A673 (cell line): ENCODE measurements around the gene CNNM4. TPM values are rescaled to one million over a fixed set of nuclear protein-coding genes. Genes with fewer than 3 reads are reported as not detected.

Experiments used
- BruUV-seq: library from RNA; stranded (reverse); fragments of 400-500 nt; replicated peaks from 2 replicates; lab custom pipeline; 2021; lab: Mats Ljungman, UMichigan
- CTCF ChIA-PET: fragments of 300-600 bp; sonication (Branson Sonifier 250); formaldehyde crosslinking; loops from one replicate; lab custom pipeline; 2022; ENCODE audit warnings: antibody characterized with exemption; lab: Charles Lee
- POLR2A ChIA-PET: fragments of 300-600 bp; sonication (Branson Sonifier 250); formaldehyde crosslinking; loops from one replicate; lab custom pipeline; 2022; ENCODE audit warnings: antibody characterized with exemption; ENCODE audit not compliant: low non-redundant PET; lab: Charles Lee
- DNase-seq: peaks from one replicate; pipeline ENCODE4 v3.0.0-alpha.2; 2015; ENCODE audit warnings: low spot score
- H3K27ac ChIP-seq: fragments of 200-600 bp; sonication (generic); 2 replicates; pipeline ENCODE4 v1.5.1; 2016; ENCODE audit warnings: mixed run types, low read depth, mild to moderate bottlenecking, mixed read lengths, antibody characterized with exemption, low read length; ENCODE audit not compliant: poor library complexity, severe bottlenecking
- H3K27me3 ChIP-seq: fragments of 200-600 bp; sonication (generic); replicated peaks from 2 replicates; pipeline ENCODE4 v1.6.1; 2017; ENCODE audit warnings: mixed run types, low read depth, mild to moderate bottlenecking, mixed read lengths, antibody characterized with exemption, low read length; ENCODE audit not compliant: insufficient read depth, poor library complexity
- H3K36me3 ChIP-seq: fragments of 200-600 bp; sonication (generic); 2 replicates; pipeline ENCODE4 v1.6.1; 2016; ENCODE audit warnings: mixed run types, mild to moderate bottlenecking, mixed read lengths, antibody characterized with exemption, low read length; ENCODE audit not compliant: insufficient read depth, poor library complexity, severe bottlenecking
- H3K4me1 ChIP-seq: fragments of 200-600 bp; sonication (generic); 2 replicates; pipeline ENCODE4 v1.6.1; 2017; ENCODE audit warnings: mixed run types, mild to moderate bottlenecking, mixed read lengths, antibody characterized with exemption, low read length; ENCODE audit not compliant: insufficient read depth, poor library complexity, severe bottlenecking
- H3K4me3 ChIP-seq: fragments of 200-600 bp; sonication (generic); 2 replicates; pipeline ENCODE4 v1.5.1; 2016; ENCODE audit warnings: low read depth, mixed run types, mild to moderate bottlenecking, mixed read lengths, low read length; ENCODE audit not compliant: poor library complexity, severe bottlenecking
- H3K9me3 ChIP-seq: fragments of 200-600 bp; sonication (generic); 2 replicates; pipeline ENCODE4 v1.6.1; 2016; ENCODE audit warnings: mixed run types, low read depth, mild to moderate bottlenecking, mixed read lengths, antibody characterized with exemption, low read length; ENCODE audit not compliant: poor library complexity, severe bottlenecking
- EZH2 ChIP-seq: fragments of 200-600 bp; sonication (generic); IDR thresholded peaks from 2 replicates; pipeline ENCODE4 v1.6.1; 2017; ENCODE audit warnings: borderline replicate concordance, low read depth, mild to moderate bottlenecking, mixed read lengths, antibody characterized with exemption, low read length; ENCODE audit not compliant: poor library complexity, severe bottlenecking
- intact Hi-C: fragments of 100-400 bp; cut with micrococcal nuclease; formaldehyde crosslinking; loops from one replicate; pipeline ENCODE4 v1.10.0; 2022; ENCODE audit not compliant: unreplicated experiment
- total RNA-seq: library from RNA; stranded (reverse); gene quantifications from 2 replicates; pipeline ENCODE4 v1.2.3, GENCODE V29; 2021
- TF ChIP-seq, protein P1 (sequence below): fragments of 300-800, 200-600 bp; sonication (generic); conservative IDR thresholded peaks from 2 replicates; pipeline ENCODE4 v1.5.1; 2017; ENCODE audit warnings: low read depth, mild to moderate bottlenecking, antibody characterized with exemption, low read length, moderate library complexity, mixed read lengths

Gene CNNM4
- total RNA-seq, 1 experiment from 2014 or later, result 16.3 TPM

DNA sequence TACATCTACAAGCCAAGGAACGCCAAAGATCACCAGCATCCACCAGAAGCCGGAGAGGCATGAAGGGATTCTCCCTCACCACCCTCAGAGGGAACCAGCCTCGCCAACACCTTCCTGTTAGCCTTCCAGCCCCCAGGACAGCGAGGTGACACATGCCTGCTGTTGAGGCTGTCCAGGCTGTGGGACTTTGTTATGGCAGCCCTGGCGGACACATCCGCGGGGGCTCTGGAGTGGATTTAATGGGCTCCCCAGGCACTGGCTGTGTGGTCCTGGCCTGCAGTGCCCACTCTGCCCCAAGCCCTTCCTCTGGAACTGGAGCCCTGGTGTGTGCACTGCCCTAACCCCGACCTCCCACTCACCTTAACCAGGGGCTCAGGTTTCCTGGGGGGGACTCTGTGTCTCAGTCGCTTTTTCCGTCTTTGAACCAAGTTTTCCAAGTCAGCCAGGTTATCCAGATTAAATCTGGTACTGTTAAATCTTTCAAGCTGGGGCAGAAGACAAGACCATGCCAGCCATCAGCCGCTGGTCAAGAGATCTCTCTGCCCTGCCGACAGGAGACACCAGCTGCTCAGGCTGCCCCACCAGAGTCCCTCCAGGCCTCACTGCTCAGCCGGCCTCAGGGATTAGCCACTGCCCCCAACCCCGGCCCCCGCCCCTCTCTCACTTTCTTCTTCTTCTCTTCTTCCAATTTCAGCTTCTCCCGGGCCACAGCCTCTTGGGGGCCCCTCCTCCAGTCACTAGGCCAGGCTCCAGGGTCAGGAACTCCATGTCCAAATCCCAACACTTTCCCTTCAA is 81.2 kb downstream of the CNNM4 start:
- TF ChIP-seq, protein P1, sequence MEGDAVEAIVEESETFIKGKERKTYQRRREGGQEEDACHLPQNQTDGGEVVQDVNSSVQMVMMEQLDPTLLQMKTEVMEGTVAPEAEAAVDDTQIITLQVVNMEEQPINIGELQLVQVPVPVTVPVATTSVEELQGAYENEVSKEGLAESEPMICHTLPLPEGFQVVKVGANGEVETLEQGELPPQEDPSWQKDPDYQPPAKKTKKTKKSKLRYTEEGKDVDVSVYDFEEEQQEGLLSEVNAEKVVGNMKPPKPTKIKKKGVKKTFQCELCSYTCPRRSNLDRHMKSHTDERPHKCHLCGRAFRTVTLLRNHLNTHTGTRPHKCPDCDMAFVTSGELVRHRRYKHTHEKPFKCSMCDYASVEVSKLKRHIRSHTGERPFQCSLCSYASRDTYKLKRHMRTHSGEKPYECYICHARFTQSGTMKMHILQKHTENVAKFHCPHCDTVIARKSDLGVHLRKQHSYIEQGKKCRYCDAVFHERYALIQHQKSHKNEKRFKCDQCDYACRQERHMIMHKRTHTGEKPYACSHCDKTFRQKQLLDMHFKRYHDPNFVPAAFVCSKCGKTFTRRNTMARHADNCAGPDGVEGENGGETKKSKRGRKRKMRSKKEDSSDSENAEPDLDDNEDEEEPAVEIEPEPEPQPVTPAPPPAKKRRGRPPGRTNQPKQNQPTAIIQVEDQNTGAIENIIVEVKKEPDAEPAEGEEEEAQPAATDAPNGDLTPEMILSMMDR, result no peak
- TF ChIP-seq EZH2, result no peak
- DNase-seq, result no peak
- Histone ChIP-seq H3K4me3 (no peak overlapping the region), H3K27me3 (no peaks in the 10 kb centered on the region), H3K9me3 (no peaks in the 10 kb centered on the region), H3K4me1 (no peaks in the 10 kb centered on the region), H3K36me3 (no peaks in the 10 kb centered on the region), H3K27ac (no peak overlapping the region)
- ChIA-PET POLR2A (no interaction called here), CTCF (no interaction called here)
- no TSS peak for BruUV-seq
- intact Hi-C loops, result no loop called here

DNA sequence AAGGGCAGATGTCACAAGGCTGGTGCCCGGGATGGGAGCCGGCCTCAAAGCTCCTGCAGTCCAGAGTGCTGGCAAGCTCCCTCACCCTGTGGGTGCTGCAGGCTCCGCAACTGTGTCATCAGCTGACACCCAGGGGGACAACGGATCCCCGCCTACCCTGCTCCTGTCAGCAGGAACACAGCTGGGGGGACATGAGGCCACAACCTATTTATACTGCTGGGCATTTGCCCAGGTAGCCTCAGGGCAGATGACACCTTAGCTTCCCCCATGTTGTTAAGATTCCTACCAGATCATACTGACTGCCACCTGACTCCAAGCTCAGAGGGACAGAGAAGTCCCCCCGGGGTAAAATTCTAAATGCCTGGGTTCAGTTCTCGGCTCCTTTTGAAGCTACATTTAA is 81.9 kb downstream of the CNNM4 start:
- no peaks in the 10 kb centered on the region for H3K4me1 ChIP-seq
- H3K4me3 ChIP-seq, result no peak overlapping the region
- no TSS peak for BruUV-seq
- intact Hi-C loops, result no loop called here
- no peak for TF ChIP-seq EZH2
- TF ChIP-seq, protein P1, result no peak
- CTCF ChIA-PET, result no interaction called here
- peaks cover 4% of the 10 kb centered on the region for H3K36me3 ChIP-seq
- no peak overlapping the region for H3K27ac ChIP-seq
- no peaks in the 10 kb centered on the region for H3K27me3 ChIP-seq
- DNase-seq, result no peak
- no peaks in the 10 kb centered on the region for H3K9me3 ChIP-seq
- POLR2A ChIA-PET, result no interaction called here

DNA sequence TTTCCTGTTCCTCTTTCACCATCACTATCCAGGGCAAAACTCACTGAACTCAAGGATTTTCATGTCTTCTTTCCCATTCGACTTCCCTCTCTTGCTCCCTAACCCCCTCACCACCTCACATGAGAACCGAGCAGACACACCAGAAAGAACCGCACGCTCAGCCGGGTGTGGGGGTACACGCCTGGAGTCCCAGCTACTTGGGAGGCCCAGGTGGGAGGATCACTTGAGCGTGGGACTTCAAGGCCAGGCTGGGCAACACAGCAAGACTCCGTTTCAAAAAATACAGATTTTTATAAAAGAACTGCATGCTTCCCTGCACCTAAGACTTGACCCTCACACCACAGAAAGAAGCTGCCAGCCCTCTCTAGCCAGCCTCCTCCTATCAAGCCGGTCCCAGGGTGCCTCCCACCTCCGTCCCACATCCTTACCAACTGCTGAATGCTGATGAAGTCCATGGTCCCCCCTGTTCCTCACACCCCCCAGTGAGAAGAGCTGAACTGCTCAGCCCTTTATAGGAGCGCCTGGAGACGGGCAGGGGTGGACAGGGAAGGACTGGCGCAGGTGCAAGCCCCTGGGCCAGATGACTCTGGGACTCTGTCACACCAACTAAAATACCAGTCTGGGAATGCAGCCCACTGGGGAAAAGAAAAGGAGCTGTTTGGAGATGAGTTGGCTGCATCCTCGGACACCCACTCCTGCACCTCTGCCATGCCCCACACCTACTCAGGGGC is 83.0 kb downstream of the CNNM4 start, which contains the start of gene ANKRD23:
ANKRD23 (minus strand) TSS at position 484 of the 731 bp plus-strand sequence; CDS start at position 455, 29 bp downstream.
- Histone ChIP-seq H3K27me3 (no peaks in the 10 kb centered on the region), H3K36me3 (peaks cover 12% of the 10 kb centered on the region), H3K27ac (no peak within 1 kb of the TSS), H3K4me1 (no peaks in the 10 kb centered on the region), H3K4me3 (no peak within 1 kb of the TSS), H3K9me3 (no peaks in the 10 kb centered on the region)
- no TSS peak for BruUV-seq
- TF ChIP-seq, protein P1, result no peak
- TF ChIP-seq EZH2, result no peak
- intact Hi-C loops, result no loop called here
- DNase-seq, result no peak
- ChIA-PET POLR2A (interaction anchor here (0.5 kb wide), 1 partner anchor 11 kb away, joined by 5 read pairs; no protein-coding TSS in a partner anchor), CTCF (no interaction called here)
